Cardiac septum (tissue), 1 donor: Measurements from ENCODE around the gene UBASH3A. TPM values are rescaled to one million over a fixed set of nuclear protein-coding genes. Genes with fewer than 3 reads are reported as not detected.

Source experiments
- DNase-seq: peaks from one replicate; pipeline ENCODE4 v3.0.0-alpha.2; 2020; ENCODE audit warnings: low spot score
- intact Hi-C: fragments of 100-400 bp; cut with DNase I; formaldehyde crosslinking; loops from one replicate; pipeline ENCODE4 v1.14.0; 2022
- total RNA-seq: library from RNA; stranded (reverse); fragmentation: NEBNext Ultra II Directional; extraction: Animal tissue kit (Norgen Biotek cat#: 25700); gene quantifications from one replicate; pipeline ENCODE4 v1.2.1, GENCODE V29; 2021
- donor health status: DM: no; HTN: no; CAD: no.

UBASH3A gene
- total RNA-seq, 1 donor from 2014 or later = not detected

- intact Hi-C loops = loop anchor here (10.0 kb wide), 1 partner anchor 349 kb away; no protein-coding TSS in a partner anchor
Observed at GRCh38 chr21:42493109-42494060, 89.7 kb downstream of the UBASH3A start.

DNA sequence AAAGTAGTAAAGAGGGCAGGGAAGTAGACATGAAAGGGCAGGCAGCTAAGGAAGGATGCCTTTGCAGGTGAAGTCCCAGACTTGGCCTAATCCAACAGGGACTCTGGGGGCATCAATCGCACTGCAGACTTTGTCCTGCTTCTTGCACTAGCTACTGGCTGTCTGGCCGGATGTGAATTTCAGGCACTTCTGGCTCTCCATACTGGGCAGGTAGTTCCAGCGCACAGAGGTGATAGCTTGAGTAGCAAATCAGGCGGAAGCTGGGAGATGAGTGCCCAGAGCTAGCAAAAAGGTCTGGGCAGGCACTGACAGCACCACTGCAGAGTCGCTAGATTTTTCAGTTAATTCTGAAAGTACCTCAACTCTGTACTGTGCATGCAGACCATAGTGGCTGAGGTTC is 91.3 kb downstream of the UBASH3A start:
- intact Hi-C loops = loop anchor here (10.0 kb wide), 1 partner anchor 350 kb away; no protein-coding TSS in a partner anchor
- no peak for DNase-seq

More at GRCh38 chr21:42493109-42494060, 89.7 kb downstream of the UBASH3A start:
- no peak for DNase-seq

DNA sequence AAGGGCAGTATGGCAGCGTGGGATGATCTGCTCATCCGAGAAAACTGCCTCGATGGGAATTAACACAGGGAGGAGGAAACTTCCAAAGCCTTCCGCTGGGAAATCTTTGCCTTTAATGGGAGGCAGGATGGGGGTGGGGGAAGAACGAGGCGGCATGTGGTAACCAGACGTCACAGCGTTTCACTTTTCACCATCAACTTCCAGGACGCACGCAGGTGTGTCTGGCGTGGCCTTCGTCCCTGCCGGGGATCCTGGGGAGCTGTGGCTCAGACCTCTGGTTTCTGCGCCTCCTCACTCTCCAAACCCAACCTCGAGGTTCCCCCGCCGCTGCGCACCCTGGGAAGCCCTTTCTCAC is 92.0 kb downstream of the UBASH3A start:
- intact Hi-C loops = loop anchor here (10.0 kb wide), 1 partner anchor 351 kb away; no protein-coding TSS in a partner anchor
- no peak for DNase-seq

DNA sequence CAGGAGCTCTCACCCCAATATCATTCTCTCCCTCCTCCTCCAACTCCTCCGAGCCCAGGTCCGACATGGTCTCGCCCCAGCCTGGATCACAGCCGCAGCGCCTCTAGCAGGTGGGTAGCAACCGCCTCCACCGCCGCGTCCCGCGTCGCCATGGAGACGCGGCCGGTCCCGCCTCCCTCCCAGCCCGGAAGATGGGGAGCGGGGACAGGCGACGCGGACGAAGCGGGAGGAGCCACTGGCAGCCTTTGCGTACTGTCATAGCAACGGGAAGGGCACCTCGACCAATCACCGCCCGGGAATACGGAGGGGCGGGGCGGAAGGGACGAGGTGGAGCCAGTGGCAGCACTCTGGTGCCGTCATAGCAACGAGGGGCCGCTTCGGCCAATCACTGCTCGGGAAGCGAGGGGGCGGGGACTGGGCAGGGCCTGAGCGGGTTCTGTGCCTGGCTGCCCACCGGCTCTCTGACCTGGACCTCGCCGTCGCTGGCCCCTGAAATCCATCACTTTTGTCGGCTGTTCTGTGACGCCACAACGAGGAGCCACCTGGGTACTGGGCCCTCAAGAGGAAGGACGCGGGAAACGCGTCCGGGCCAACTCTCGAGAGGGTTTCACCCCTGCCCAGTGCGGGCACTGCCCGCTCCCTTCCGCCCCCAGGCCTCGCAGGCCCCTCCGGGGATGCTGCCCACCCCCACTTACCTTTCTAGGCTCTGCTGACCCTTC is 92.6 kb downstream of the UBASH3A start, which contains the start of gene RSPH1:
Gene RSPH1, minus strand, starts transcription at position 105 of the 719 bp plus-strand sequence. Its CDS starts 38 bp downstream, at position 67.
- intact Hi-C loops = loop anchor here (10.0 kb wide), 1 partner anchor 351 kb away; no protein-coding TSS in a partner anchor

GRCh38 chr21:42496839-42497202 is 93.1 kb downstream of the UBASH3A start:
- intact Hi-C loops = loop anchor here (10.0 kb wide), 1 partner anchor 352 kb away; no protein-coding TSS in a partner anchor
- DNase-seq = no peak

More for the DNA sequence above, 92.6 kb downstream of the UBASH3A start, which contains the start of gene RSPH1:
- DNase-seq = peak; percentile 100

Other genes with a start within 250 kb of the UBASH3A start
- 6.3 TPM for gene ABCG1, start 184.8 kb upstream of the UBASH3A start, total RNA-seq
- gene TFF3, start 88.5 kb upstream of the UBASH3A start, total RNA-seq = 4.8 TPM
- not detected for gene TFF2, start 52.9 kb upstream of the UBASH3A start, total RNA-seq
- not detected for gene TFF1, start 37.4 kb upstream of the UBASH3A start, total RNA-seq
- not detected for gene TMPRSS3, start 7.8 kb upstream of the UBASH3A start, total RNA-seq
- not detected for gene RSPH1, start 92.3 kb downstream of the UBASH3A start, total RNA-seq
- gene SLC37A1, start 110.0 kb downstream of the UBASH3A start, total RNA-seq = 6.7 TPM
- 1.1 TPM for gene PDE9A, start 249.7 kb downstream of the UBASH3A start, total RNA-seq